Stimulated activated CD8-positive, alpha-beta memory T cell treated with anti-CD3 and anti-CD28 coated beads, Interleukin-12 subunit alpha, Interleukin-12 subunit beta, amount 100 ng/mL, for 1 hour (primary cell): Measurements from ENCODE around the gene MAPRE3.
"Not testable (repeated sequence)": the region's sequence is repeated elsewhere in the genome, so short reads cannot be mapped to it uniquely, and the experiment has no call there.

Source experiments
- DNase-seq: peaks from one replicate; pipeline ENCODE4 v3.0.0-alpha.2; 2020; ENCODE audit warnings: low read depth

MAPRE3 gene

GRCh38 chr2:26970244-26970927 is at the start of gene MAPRE3:
MAPRE3 (plus strand) TSS chr2:26970637; CDS start chr2:27022219, 51,582 bp downstream.
- peak; percentile 60 for DNase-seq

- DNase-seq, result no peak
These were observed 49.1 kb upstream of the MAPRE3 start for GRCh38 chr2:26921323-26921722.

- DNase-seq, result peak; percentile 7
These were observed 47.8 kb upstream of the MAPRE3 start for GRCh38 chr2:26922405-26923188.

GRCh38 chr2:26923189-26923466 is 47.3 kb upstream of the MAPRE3 start:
- not testable (repeated sequence) for DNase-seq

GRCh38 chr2:26924731-26925099 is 45.7 kb upstream of the MAPRE3 start:
- no peak for DNase-seq

- no peak for DNase-seq
These were observed 45.2 kb upstream of the MAPRE3 start for GRCh38 chr2:26925100-26925791.

- no peak for DNase-seq
These were observed 43.2 kb upstream of the MAPRE3 start for GRCh38 chr2:26927221-26927620.

GRCh38 chr2:26932974-26933373 is 37.5 kb upstream of the MAPRE3 start:
- no peak for DNase-seq

GRCh38 chr2:26933431-26934334 is 36.8 kb upstream of the MAPRE3 start:
- no peak for DNase-seq

GRCh38 chr2:26934335-26934724 is 36.1 kb upstream of the MAPRE3 start:
- DNase-seq, result no peak

GRCh38 chr2:26934985-26935384 is 35.5 kb upstream of the MAPRE3 start:
- no peak for DNase-seq

- no peak for DNase-seq
These were observed 33.6 kb upstream of the MAPRE3 start for GRCh38 chr2:26936855-26937254.

GRCh38 chr2:26938399-26939118 is 31.9 kb upstream of the MAPRE3 start:
- DNase-seq, result no peak

GRCh38 chr2:26940001-26940400 is 30.4 kb upstream of the MAPRE3 start:
- DNase-seq, result no peak

- no peak for DNase-seq
These were observed 29.0 kb upstream of the MAPRE3 start for GRCh38 chr2:26941486-26941885.

- DNase-seq, result peak; percentile 39
These were observed 27.7 kb upstream of the MAPRE3 start for GRCh38 chr2:26942543-26943295.

- DNase-seq, result no peak
These were observed 24.3 kb upstream of the MAPRE3 start for GRCh38 chr2:26945991-26946750.

GRCh38 chr2:26946841-26947784 is 23.3 kb upstream of the MAPRE3 start:
- DNase-seq, result no peak

- no peak for DNase-seq
These were observed 21.6 kb upstream of the MAPRE3 start for GRCh38 chr2:26948800-26949199.
